HL-60 (cell line): Measurements from ENCODE around the gene AKAP7.

ENCODE experiments used
- DNase-seq, 2 experiments: peaks; one replicate each; pipeline ENCODE4 v3.0.0-alpha.2; 2010 to 2020; ENCODE audit warnings: low read depth in 1 of 2, low spot score in 1 of 2
- H3K27ac ChIP-seq: fragments of 250-450 bp; sonication (Bioruptor Pico); replicated peaks from 2 replicates; pipeline ENCODE4 v1.5.1; 2020; ENCODE audit warnings: mild to moderate bottlenecking, moderate library complexity
- H3K27me3 ChIP-seq: fragments of 250-450 bp; sonication (Bioruptor Pico); 2 replicates; pipeline ENCODE4 v1.5.1; 2021; ENCODE audit warnings: mild to moderate bottlenecking, moderate library complexity; ENCODE audit not compliant: insufficient read depth, poor library complexity, severe bottlenecking
- H3K4me3 ChIP-seq: replicated peaks from 2 replicates; pipeline ENCODE4 v1.5.1; 2011; ENCODE audit warnings: mild to moderate bottlenecking, control low read depth, low read length; ENCODE audit not compliant: insufficient read depth
- GABPA ChIP-seq: IDR thresholded peaks from 2 replicates; pipeline ENCODE4 v1.6.1; 2012; ENCODE audit warnings: low read depth
- POLR2AphosphoS5 ChIP-seq: IDR thresholded peaks from 2 replicates; pipeline ENCODE4 v1.6.1; 2012; ENCODE audit warnings: low read depth
- REST ChIP-seq: IDR thresholded peaks from 2 replicates; pipeline ENCODE4 v1.6.1; 2012; ENCODE audit warnings: low read depth; ENCODE audit not compliant: insufficient replicate concordance
- SPI1 ChIP-seq: IDR thresholded peaks from 2 replicates; pipeline ENCODE4 v1.6.1; 2012; ENCODE audit warnings: low read depth, mild to moderate bottlenecking, borderline replicate concordance
- TF ChIP-seq, protein P1 (sequence below): IDR thresholded peaks from one replicate; pipeline ENCODE4 v1.5.1; 2011; ENCODE audit warnings: low read length, control low read depth, inconsistent platforms; ENCODE audit not compliant: insufficient read depth

The AKAP7 gene

GRCh38 chr6:131265939-131266338 lies 130.7 kb downstream of the AKAP7 start:
- Histone ChIP-seq H3K4me3 (no peak overlapping the region), H3K27me3 (no peaks in the 10 kb centered on the region), H3K27ac (no peak overlapping the region)
- DNase-seq: no peak
- TF ChIP-seq, protein P1, sequence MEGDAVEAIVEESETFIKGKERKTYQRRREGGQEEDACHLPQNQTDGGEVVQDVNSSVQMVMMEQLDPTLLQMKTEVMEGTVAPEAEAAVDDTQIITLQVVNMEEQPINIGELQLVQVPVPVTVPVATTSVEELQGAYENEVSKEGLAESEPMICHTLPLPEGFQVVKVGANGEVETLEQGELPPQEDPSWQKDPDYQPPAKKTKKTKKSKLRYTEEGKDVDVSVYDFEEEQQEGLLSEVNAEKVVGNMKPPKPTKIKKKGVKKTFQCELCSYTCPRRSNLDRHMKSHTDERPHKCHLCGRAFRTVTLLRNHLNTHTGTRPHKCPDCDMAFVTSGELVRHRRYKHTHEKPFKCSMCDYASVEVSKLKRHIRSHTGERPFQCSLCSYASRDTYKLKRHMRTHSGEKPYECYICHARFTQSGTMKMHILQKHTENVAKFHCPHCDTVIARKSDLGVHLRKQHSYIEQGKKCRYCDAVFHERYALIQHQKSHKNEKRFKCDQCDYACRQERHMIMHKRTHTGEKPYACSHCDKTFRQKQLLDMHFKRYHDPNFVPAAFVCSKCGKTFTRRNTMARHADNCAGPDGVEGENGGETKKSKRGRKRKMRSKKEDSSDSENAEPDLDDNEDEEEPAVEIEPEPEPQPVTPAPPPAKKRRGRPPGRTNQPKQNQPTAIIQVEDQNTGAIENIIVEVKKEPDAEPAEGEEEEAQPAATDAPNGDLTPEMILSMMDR: no peak
- TF ChIP-seq GABPA (no peak), SPI1 (no peak), POLR2AphosphoS5 (no peak), REST (no peak)

DNA sequence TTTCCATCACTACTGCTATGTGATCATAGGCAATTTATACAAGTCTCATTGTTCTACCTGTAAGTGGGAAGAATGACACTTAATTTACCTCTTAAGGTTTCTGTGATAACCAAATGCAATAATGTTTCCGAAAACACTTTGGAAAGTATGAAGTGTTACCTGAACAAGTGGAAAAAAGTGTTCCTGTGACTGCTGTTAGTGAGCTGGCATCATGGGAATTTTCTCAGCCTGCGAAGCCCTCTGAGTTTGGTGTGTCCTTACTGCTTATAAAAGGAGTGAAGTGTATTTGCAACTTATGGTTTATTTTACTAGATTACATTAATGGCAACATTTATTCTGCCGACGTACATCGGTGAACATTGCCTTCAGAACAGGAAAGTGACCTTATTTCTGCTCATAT lies 133.0 kb downstream of the AKAP7 start:
- H3K27me3 ChIP-seq: no peaks in the 10 kb centered on the region
- TF ChIP-seq GABPA: no peak
- no peak for TF ChIP-seq SPI1
- no peak for TF ChIP-seq POLR2AphosphoS5
- TF ChIP-seq REST: no peak
- no peak overlapping the region for H3K27ac ChIP-seq
- no peak for DNase-seq
- no peak overlapping the region for H3K4me3 ChIP-seq

- DNase-seq: no peak
- Histone ChIP-seq H3K4me3 (no peak overlapping the region), H3K27me3 (no peaks in the 10 kb centered on the region), H3K27ac (no peak overlapping the region)
- no peak for TF ChIP-seq REST
- TF ChIP-seq POLR2AphosphoS5: no peak
Observed at GRCh38 chr6:131269565-131270391, 134.5 kb downstream of the AKAP7 start.

GRCh38 chr6:131270534-131270933 lies 135.3 kb downstream of the AKAP7 start:
- no peak for DNase-seq
- Histone ChIP-seq H3K4me3 (no peak overlapping the region), H3K27ac (no peak overlapping the region), H3K27me3 (no peaks in the 10 kb centered on the region)
- TF ChIP-seq GABPA (no peak), REST (no peak)
